GM18867 (cell line): ENCODE measurements around the gene EIF4A3.
"Not testable (repeated sequence)": the region's sequence is repeated elsewhere in the genome, so short reads cannot be mapped to it uniquely, and the experiment has no call there.

Experiments used
- ATAC-seq: cut with Tn5 transposase; IDR thresholded peaks from one replicate; pipeline ENCODE4 v1.9.1; 2021; ENCODE audit warnings: mild to moderate bottlenecking, moderate library complexity; ENCODE audit not compliant: unreplicated experiment

Gene EIF4A3

DNA sequence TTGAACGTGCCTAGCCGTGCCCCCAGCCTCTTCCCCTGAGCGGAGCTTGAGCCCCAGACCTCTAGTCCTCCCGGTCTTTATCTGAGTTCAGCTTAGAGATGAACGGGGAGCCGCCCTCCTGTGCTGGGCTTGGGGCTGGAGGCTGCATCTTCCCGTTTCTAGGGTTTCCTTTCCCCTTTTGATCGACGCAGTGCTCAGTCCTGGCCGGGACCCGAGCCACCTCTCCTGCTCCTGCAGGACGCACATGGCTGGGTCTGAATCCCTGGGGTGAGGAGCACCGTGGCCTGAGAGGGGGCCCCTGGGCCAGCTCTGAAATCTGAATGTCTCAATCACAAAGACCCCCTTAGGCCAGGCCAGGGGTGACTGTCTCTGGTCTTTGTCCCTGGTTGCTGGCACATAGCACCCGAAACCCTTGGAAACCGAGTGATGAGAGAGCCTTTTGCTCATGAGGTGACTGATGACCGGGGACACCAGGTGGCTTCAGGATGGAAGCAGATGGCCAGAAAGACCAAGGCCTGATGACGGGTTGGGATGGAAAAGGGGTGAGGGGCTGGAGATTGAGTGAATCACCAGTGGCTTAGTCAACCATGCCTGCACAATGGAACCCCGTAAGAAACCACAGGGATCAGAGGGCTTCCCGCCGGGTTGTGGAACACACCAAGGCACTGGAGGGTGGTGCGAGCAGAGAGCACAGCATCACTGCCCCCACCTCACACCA, 44.8 kb downstream of the EIF4A3 start:
- no peak for ATAC-seq

DNA sequence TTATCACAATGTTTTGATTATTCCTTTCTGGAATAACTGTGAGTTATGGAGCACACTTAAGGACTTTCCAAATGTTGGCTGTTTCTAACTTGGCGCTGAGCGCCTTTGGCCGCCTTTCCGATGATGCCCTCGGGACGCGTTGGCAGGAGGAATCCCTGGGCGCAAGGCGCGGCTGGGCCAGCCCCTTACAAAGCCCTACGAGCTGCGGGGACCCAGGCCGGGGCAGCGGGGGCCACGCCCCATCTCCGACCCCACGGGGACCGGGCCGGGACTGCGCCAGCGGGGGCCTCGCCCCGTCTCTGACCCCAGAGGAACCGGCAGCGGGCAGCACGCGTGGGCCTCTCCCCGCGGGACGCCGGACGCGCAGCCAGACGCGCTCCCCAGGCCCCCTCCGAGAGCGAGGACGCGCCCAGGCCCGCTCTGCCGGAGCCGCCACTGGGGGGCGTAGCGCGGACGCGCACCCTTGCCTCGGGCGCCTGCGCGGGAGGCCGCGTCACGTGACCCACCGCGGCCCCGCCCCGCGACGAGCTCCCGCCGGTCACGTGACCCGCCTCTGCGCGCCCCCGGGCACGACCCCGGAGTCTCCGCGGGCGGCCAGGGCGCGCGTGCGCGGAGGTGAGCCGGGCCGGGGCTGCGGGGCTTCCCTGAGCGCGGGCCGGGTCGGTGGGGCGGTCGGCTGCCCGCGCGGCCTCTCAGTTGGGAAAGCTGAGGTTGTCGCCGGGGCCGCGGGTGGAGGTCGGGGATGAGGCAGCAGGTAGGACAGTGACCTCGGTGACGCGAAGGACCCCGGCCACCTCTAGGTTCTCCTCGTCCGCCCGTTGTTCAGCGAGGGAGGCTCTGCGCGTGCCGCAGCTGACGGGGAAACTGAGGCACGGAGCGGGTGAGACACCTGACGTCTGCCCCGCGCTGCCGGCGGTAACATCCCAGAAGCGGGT, 45.6 kb downstream of the EIF4A3 start, which contains the start of gene GAA:
Gene GAA, plus strand, starts transcription at position 571 of the 935 bp plus-strand sequence. CDS start 3,006 bp downstream, outside the sequence.
- ATAC-seq: peak; percentile 71

DNA sequence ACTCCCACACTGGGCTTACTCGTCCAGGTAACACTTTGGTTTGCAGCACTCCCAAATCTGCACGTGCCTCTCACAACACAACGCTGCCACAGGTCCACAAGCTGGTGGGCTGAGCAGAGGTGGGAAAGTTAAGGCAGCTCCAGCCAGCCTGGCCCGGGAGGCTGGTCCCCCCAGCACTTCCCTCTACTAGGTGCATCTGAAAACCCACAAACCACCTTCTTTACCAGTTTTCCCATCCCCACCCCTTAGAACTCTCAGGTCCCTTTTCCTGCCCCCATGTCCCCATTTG, 46.9 kb downstream of the EIF4A3 start:
- ATAC-seq: no peak

DNA sequence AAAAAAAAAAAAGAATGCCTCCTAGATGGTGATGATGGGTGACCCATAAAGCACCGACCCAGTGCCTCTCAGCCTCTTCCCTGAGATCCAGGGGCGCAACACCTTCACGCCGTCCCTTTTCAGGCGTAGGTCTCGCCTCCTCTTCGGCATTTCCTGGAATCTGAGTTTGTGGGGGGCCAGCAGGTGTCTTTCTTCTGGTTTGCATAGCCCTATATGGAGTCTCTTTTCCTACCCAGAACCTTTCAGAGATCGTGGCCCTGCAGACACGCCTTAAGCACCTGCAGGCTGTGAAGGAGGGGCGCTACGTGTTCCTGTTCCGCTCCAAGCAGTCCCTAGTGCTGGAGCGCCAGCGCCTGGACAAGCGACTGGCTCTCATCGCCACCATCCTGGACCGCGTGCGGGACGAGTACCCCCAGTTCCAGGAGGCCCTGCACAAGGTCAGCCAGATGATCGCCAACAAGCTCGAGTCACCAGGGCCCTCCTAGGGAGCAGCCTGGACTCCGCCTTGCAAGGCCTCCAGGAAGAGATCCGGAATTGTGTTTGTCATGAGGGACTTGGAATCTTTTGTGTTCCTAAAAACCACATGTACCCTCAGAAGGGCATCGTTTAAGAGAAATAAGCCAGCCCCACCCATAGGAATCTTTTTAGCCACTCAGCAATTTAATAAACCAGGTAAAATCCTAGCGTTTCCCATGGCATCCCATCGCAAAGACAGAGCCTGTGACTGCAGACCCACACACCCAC, 47.5 kb downstream of the EIF4A3 start:
- ATAC-seq: no peak

DNA sequence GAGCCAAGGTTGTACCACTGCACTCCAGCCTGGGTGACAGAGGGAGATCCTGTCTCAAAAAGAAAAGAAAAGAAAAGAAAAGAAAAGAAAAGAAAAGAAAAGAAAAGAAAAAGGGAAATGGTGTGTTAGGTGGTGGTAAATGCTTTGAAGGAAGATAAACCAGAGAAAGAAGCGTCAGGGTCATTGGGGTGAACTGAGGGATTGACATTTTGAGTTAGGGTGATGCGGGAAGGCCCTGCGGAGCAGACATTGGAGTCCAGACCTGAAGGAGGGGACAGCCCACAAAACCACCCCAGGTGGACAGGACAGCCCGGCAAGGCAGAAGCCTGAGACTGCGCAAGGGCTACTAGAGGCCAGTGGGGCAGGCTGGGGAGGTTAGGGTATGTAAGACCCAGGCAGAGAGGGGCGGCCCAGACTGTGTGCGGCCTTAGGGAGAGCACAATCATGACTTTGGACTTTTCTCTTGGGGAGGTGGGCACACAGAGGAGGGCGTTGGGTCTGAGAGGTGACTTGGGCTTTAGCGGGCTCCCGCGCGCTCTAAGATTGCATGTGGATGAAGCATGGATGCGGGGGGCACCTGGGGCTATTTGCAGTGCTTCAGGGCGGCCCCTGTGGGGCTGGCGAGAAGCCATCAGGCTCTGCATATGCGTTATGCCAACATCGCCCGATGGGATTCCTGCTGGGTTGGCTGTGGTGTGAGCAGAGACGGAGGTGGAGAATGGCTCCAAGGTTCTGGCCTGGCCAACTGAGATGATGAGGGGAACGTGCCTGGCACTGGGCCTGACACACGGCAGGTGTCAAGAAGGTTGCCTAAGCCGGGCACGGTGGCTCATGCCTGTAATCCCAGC, 48.9 kb downstream of the EIF4A3 start:
- ATAC-seq: no peak

DNA sequence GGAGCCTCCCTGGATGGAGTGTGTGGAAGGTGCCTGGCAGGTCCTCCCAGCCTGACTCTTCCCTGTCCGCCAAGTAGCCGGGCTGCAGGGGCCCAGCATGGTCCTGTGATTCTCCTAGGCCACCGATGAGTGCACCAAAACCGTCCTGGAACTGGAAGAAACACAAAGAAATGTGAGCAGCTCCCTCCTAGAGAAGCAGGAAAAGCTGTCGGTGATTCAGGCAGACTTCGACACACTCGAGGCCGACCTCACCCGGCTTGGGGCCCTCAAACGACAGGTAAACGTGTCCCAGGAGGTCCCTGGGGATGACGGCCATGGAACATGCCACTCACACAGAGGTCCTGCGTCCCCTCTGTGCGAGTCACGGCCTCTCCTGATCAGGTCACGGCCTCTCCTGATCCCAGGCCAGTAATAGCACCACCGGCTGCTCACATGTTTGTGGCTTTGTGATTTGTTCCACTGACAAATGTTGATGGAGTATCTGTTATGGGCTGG, 49.8 kb downstream of the EIF4A3 start:
- ATAC-seq: no peak

DNA sequence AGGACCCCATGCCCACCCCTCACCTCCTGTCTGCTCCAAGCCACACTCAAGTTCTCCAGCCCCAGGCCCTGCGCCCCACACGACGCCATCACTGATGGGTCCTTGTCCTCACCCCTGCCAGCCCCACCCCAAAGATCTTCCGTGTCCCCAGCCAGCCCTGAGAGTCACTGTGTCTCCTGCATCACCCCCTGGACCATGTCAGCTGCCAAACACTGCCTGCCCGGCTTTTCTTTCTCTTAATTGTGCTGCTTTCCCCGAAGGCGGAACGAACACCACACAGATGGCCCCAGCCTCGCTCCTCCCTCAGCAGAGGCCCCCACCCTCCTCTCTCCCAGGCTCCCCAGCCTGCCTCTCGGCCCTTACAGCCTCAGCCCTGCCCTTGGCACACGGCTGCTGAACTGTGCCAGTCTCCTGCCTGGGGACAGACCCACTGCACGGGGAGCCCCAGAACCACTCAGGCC, 50.3 kb downstream of the EIF4A3 start:
- ATAC-seq: no peak

DNA sequence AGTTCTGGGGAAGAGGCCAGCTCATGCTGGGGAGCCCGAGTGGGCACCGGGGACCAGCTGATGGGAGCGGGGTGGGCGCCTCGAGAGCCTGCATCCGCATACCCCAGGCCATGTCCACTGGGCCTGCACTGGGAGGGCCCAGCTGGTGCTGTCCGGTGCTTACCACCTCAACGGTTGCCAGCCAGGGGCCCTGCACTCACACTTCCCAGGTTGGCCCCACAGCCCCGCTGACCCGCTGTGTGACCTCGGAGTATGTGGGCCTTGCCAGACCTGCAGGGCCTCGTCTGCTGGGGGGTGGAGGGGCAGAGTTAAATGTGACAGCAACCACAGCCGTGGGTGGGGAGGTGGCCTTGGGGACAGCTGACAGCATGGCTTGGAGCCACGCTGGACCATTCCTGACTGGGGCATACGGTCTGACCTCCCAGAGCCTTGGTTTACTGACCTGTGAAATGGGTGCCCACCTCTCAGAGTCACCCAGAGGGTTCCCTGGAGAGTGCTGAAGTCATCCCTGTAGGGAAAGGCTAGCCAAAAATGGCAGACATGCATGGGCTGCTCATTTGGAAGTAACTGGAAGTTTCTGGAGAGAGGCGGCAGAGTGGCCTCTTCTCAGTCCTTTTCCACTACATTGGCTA, 51.0 kb downstream of the EIF4A3 start:
- no peak for ATAC-seq

DNA sequence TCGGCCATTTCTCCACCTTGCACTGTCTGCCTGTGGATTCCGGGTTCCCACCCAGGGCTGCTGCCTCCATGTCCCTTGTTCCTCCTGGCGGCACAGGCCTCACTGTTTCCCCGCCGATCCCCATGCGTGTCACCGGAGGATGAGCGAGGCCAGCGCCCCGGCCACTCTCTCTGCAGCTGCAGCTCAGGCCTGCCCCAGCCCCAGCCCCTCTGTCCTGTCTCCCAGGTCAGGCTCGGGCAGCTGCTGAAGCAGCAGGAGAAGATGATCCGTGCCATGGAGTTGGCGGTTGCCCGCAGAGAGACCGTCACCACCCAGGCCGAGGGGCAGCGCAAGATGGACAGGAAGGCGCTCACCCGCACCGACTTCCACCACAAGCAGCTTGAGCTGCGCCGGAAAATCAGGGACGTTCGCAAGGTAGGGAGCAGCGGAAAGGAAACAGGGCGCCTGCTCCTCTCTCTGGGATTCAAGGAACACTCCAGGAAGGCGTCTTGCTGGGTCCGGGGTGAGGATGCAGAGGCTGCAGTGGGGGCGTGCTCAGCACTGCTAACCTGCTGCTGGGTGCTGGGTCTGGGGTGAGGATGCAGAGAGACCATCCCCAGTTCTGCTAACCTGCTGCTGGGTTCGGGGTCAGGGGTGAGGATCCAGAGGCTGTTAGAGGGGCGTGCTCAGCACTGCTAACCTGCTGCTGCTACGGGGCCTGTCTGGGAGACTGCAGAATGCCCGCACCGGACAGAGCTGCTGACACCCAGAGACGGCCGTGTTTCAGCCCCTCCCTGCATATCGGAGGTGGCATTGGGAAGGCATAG, 51.7 kb downstream of the EIF4A3 start:
- ATAC-seq: no peak

DNA sequence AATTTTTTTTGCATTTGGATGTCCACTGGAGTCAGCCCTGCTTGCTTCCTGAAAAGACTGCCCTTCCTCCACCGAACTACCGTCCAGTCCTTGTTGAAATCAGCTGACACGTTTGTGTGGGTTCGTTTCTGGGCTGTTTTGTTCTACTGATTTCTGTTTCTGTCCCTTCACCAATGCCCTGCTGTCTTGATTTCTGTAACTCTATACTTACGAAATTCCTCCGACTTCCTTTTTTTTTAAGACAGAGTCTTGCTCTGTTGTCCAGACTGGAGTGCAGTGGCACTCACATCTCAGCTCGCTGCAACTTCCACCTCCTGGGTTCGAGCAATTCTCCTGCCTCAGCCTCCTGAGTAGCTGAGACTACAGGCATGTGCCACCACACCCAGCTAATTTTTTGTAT, 54.0 kb downstream of the EIF4A3 start:
- ATAC-seq: no peak

DNA sequence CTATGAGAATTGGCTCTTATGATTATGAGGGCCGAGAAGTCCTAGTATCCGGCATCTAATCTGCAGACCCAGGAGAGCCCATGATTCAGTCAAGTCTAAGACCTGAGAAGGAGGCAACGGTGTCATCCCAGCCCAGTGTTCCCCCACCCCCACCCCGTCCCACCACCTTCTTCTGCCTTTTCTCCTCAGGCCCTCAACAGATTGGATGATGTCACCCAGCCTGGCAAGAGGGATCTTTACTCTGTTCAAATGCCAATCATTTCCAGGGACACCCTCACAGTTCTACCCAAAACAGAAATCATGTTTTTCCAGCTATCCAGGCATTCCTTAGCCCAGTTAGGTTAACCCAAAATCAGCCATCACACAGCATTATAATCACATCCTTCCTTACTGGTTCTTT, 55.6 kb downstream of the EIF4A3 start:
- ATAC-seq: no peak

DNA sequence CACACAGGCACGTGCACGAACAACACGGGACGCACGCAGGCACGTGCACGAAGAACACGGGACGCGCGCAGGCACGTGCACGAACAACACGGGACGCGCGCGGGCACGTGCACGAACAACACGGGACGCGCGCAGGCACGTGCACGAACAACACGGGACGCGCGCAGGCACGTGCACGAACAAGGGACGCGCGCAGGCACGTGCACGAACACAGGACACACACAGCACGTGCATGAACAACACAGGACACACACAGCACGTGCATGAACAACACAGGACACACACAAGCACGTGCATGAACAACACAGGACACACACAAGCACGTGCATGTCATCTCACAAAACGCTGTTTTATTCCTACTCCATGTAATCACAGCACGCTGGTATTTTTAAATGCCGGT, 56.8 kb downstream of the EIF4A3 start:
- ATAC-seq: not testable (repeated sequence)

DNA sequence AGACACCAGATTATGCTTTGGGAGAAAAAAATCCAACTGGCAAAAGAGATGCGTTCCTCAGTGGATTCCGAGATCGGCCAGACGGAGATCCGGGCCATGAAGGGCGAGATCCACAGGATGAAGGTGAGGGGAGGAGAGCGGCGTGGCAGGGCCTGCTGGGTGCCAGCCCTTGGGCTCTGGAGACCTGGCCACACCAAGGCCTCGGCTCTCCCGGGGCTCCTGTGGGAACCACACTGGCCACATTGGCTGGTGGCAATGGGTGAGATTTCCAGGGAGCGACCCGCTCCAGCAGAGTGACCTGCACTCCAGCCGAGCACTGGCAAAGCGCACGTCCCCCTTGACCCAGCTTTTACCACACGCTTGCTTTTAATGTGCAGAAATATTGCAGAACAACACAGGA, 57.2 kb downstream of the EIF4A3 start:
- ATAC-seq: no peak

DNA sequence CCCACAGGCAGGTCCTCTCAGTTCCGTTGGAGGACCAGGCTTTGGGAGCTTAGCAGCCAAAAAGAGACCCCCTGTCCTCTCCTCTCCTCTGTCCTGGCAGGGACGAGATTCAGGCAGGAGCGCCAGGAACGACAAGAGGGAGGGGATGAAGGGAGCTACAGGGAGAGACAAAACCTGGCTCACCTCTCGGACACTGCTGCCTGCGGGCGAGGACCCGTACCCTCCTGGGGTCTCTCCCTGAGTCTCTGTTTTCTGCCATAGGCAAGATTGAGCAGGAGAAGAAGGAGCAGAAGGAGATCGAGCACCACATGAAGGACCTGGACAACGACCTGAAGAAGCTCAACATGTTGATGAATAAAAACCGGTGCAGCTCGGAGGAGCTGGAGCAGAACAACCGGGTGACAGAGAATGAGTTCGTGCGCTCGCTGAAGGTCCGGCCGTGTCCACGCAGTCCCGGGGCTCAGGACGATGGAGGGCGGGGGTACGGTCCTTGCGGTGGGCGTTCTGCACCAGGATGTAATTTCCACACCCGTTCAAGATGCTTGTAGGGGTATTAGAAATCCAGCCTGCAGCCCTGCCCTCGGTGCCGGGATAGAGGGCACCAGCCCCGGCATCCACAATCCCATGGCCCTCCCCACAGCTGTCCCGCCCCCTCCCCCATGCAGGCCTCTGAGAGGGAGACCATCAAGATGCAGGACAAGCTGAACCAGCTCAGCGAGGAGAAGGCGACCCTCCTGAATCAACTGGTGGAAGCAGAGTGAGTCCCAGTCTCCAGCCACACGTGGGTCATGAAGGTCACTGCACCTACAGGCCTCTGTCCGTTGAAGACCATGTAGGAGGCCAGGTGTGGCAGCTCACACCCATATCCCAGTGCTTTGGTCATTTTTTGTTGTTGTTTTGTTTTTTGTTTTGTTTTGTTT, 59.3 kb downstream of the EIF4A3 start:
- no peak for ATAC-seq

DNA sequence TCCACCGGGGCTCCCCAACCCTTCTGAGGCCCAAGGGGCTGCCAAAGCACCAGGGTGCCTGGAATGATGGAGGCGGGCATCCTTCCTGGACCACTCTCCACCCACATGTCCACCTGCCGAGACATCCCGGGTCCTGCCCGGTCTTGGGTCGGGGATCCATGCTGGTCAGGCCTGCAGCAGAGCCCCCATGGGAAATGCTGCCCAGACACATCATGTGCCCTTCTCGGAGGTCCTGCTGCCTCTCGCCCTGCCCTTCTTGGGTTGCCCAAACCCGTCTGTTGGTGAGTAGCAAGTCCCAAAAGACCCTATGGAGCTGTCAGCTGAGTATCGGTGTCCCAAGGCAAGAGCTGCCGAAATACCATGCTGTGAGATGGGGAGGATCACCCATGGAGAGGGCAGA, 60.3 kb downstream of the EIF4A3 start:
- no peak for ATAC-seq

DNA sequence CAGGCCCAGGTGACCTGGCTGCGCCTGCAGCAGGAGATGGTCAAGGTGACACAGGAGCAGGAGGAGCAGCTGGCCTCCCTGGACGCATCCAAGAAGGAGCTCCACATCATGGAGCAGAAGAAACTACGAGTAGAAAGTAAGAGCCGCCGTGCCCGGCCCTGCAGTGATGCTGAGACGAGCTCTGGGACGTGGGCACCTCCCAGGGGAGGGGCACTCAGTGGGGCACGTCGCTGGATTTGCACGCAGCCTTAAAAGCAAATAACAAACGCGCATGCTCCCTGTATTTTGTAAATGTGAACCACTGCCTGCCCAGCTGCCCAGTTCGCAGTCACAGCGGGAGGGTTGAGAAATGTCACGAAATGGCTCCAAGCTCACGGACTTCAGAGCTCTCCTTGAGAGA, 60.8 kb downstream of the EIF4A3 start:
- ATAC-seq: no peak

DNA sequence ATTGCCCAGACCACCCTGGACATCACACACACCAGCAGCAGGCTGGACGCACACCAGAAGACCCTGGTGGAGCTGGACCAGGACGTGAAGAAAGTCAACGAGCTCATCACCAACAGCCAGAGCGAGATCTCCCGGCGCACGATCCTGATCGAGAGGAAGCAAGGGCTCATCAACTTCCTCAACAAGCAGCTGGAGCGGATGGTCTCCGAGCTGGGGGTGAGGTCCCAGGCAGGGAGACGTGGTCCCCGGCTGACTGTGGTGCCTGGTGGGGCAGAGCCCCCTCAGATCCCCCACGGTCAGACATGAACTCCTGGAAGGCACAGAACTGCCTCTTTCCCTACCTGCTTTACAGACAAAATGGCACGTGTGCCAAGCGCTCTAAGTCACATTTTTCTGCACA, 62.2 kb downstream of the EIF4A3 start:
- no peak for ATAC-seq
